Bronchial epithelial cell (primary cell): ENCODE data around the gene MMP25. TPM values are rescaled to one million over a fixed set of nuclear protein-coding genes. Genes with fewer than 3 reads are reported as not detected.

Experiments
- DNase-seq: peaks from one replicate; pipeline ENCODE4 v3.0.0-alpha.2; 2010; ENCODE audit warnings: low read depth
- FAIRE-seq: peaks from 2 replicates; lab custom pipeline; 2011; peaks lifted over from hg19 to GRCh38; lab: Jason Lieb, UNC
- H3K27me3 ChIP-seq: 2 replicates; pipeline ENCODE4 v1.5.1; 2011; ENCODE audit warnings: low read length; ENCODE audit not compliant: control insufficient read depth, insufficient read depth
- H3K36me3 ChIP-seq: 2 replicates; pipeline ENCODE4 v1.5.1; 2011; ENCODE audit warnings: low read length; ENCODE audit not compliant: control insufficient read depth, insufficient read depth
- H3K4me3 ChIP-seq: 2 replicates; pipeline ENCODE4 v1.5.1; 2011; ENCODE audit warnings: mild to moderate bottlenecking, low read depth, low read length, control low read depth
- CTCF ChIP-seq: IDR thresholded peaks from 2 replicates; pipeline ENCODE4 v1.5.1; 2011; ENCODE audit warnings: mild to moderate bottlenecking, moderate library complexity, low read length, control low read depth, inconsistent platforms; ENCODE audit not compliant: insufficient read depth, severe bottlenecking
- total RNA-seq: library from RNA; depleted of rRNA; stranded (reverse); fragments of >200 nt; gene quantifications from 2 replicates; pipeline ENCODE4 v1.2.1, GENCODE V29; 2014

Gene MMP25
- total RNA-seq, 1 donor from 2014 or later = under 0.01 TPM

GRCh38 chr16:3026609-3027488 lies 19.5 kb upstream of the MMP25 start:
- TF ChIP-seq CTCF = no peak
- no peaks in the 10 kb centered on the region for H3K27me3 ChIP-seq
- peaks cover 23% of the 10 kb centered on the region for H3K36me3 ChIP-seq
- DNase-seq = no peak
- no peak overlapping the region for H3K4me3 ChIP-seq
- no peak for FAIRE-seq

- FAIRE-seq (no peak), DNase-seq (no peak)
- no peak for TF ChIP-seq CTCF
- H3K27me3 ChIP-seq = no peaks in the 10 kb centered on the region
- peaks cover 21% of the 10 kb centered on the region for H3K36me3 ChIP-seq
- H3K4me3 ChIP-seq = no peak overlapping the region
Observed at GRCh38 chr16:3027489-3027795, 18.9 kb upstream of the MMP25 start.

DNA sequence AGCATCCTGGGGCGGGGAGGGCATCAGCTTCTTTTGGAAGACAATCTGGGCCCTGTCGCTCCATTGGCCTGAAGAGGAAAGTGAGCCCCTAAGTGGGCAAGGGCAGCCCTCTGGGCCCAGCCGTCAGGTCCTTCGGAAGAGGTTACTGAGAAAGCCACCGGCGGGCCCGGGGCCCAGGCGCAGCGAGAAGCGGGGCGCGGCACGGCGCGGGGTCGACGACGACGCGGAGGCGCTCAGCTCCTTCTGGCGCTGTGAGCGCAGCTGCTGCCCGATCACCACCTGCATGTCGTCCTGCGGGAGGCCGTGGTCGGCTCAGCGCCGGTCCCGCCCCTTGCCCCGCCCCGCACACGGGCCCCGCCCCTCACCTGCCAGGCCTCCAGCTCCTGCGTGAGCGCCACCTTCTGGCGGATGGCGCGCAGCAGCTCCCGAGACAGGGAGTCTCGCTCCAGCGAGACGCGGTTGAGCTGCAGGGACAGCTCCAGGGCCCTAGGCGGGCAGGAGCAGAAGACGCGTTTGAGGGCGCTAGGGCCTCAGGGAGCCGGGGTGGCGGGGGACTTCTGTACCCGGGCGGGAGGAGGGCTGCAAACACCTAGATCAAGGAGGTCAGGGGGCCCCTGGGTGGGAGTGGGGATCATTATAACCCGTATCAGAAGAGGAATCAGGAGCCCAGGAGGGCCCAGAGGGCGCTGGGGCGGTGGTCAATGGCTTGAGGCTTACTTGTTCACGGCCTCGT lies 18.2 kb upstream of the MMP25 start:
- no peak for FAIRE-seq
- DNase-seq = peak; percentile 68
- H3K4me3 ChIP-seq = no peak overlapping the region

DNA sequence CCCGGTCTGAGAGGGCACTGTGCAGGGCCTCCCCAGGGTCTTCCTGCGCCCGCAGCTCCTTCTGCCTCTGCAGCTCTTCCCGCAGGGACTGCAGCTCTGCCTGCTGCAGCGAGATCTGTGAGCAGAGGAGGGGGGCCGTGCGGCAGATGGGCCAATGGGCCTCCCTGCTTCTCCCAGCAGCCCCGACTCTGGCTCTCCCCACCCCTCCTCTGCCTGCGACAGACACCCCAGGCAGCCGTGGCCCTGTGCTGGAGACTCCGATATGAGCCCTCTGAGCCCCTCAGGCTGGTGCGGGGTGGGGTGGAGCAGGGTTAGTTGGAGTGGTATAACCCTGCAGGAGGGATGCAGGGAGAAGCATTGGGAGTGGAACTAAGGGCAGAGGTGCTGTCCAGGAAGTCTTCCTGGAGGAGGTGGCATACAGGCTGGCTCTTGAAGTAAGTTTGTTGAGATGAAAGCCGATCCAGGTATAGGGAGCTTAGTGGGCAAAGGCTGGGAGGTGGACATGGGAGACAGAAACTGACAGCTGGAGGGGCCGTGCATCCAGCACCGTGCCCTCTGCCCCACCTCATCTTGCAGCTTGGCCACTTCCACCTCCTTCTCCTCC lies 17.5 kb upstream of the MMP25 start:
- no peak for TF ChIP-seq CTCF
- H3K4me3 ChIP-seq = no peak overlapping the region
- no peaks in the 10 kb centered on the region for H3K27me3 ChIP-seq
- no peak for FAIRE-seq
- H3K36me3 ChIP-seq = peaks cover 19% of the 10 kb centered on the region
- no peak for DNase-seq

More for the DNA sequence above, 18.2 kb upstream of the MMP25 start:
- H3K27me3 ChIP-seq = no peaks in the 10 kb centered on the region
- TF ChIP-seq CTCF = peak; percentile 90
- peaks cover 19% of the 10 kb centered on the region for H3K36me3 ChIP-seq

- peaks cover 20% of the 10 kb centered on the region for H3K36me3 ChIP-seq
- TF ChIP-seq CTCF = no peak
- peak overlapping the region; percentile 13 for H3K4me3 ChIP-seq
- peaks cover 2% of the 10 kb centered on the region for H3K27me3 ChIP-seq
- DNase-seq (peak; percentile 32), FAIRE-seq (no peak)
Observed at GRCh38 chr16:3029491-3030221, 16.7 kb upstream of the MMP25 start.
